Activated CD4-positive, alpha-beta memory T cell treated with anti-CD3 and anti-CD28 coated beads, Interleukin-2, amount 10 ng/mL, durations not matched to agents 7 days and 5 days (primary cell): ENCODE data around the gene NAP1L4. TPM values are rescaled to one million over a fixed set of nuclear protein-coding genes. Genes with fewer than 3 reads are reported as not detected.

Experiments used
- CTCF ChIA-PET: fragments of 350-600 bp; sonication (Branson Sonifier 250); formaldehyde crosslinking; loops from one replicate; lab custom pipeline; 2021; ENCODE audit warnings: antibody characterized with exemption, inconsistent platforms; lab: Charles Lee
- POLR2A ChIA-PET: fragments of 350-600 bp; sonication (Branson Sonifier 250); formaldehyde crosslinking; loops from one replicate; lab custom pipeline; 2021; ENCODE audit warnings: antibody characterized with exemption; lab: Charles Lee
- DNase-seq: peaks from one replicate; pipeline ENCODE4 v3.0.0-alpha.2; 2020
- H3K27ac Mint-ChIP-seq: one replicate; pipeline ENCODE4 v1.8.0; 2021; ENCODE audit warnings: mild to moderate bottlenecking, mixed read lengths
- H3K27me3 Mint-ChIP-seq: one replicate; pipeline ENCODE4 v1.8.0; 2021; ENCODE audit warnings: mixed read lengths
- H3K36me3 Mint-ChIP-seq: one replicate; pipeline ENCODE4 v1.8.0; 2021; ENCODE audit warnings: low read depth, mixed read lengths
- H3K4me1 Mint-ChIP-seq: one replicate; pipeline ENCODE4 v1.8.0; 2021; ENCODE audit warnings: mixed read lengths
- H3K4me3 Mint-ChIP-seq: one replicate; pipeline ENCODE4 v1.8.0; 2021; ENCODE audit warnings: mild to moderate bottlenecking, mixed read lengths
- H3K9me3 Mint-ChIP-seq: one replicate; pipeline ENCODE4 v1.8.0; 2021; ENCODE audit warnings: mixed read lengths
- total RNA-seq, 2 experiments: library from RNA; stranded (reverse); gene quantifications; one replicate each; pipeline ENCODE4 v1.2.3, GENCODE V29; 2021

NAP1L4 gene
- total RNA-seq, 2 experiments from 2014 or later: 299 to 314 TPM

- Mint-ChIP-seq H3K4me1 (peaks cover 30% of the 10 kb centered on the region), H3K36me3 (peaks cover 68% of the 10 kb centered on the region), H3K27me3 (no peaks in the 10 kb centered on the region), H3K9me3 (no peaks in the 10 kb centered on the region), H3K27ac (peak overlapping the region; percentile 72), H3K4me3 (no peak overlapping the region)
- POLR2A ChIA-PET: interaction anchor here (1.0 to 4.1 kb wide), 11 partner anchors 8 to 121 kb away, joined by 3 to 27 read pairs (median 5); partner anchors contain the start of gene NAP1L4
- no peak for DNase-seq
- CTCF ChIA-PET: interaction anchor here (1.3 to 4.2 kb wide), 6 partner anchors 8 to 69 kb away, joined by 4 to 50 read pairs (median 11); no protein-coding TSS in a partner anchor
Measured at GRCh38 chr11:3022300-3022967, 30.3 kb upstream of the NAP1L4 start.

GRCh38 chr11:3021125-3021524 is 29.0 kb upstream of the NAP1L4 start:
- ChIA-PET POLR2A (interaction anchor here (0.9 to 4.1 kb wide), 6 partner anchors 10 to 88 kb away, joined by 3 to 27 read pairs (median 4); partner anchors contain the start of gene NAP1L4), CTCF (interaction anchor here (0.6 to 4.2 kb wide), 12 partner anchors 9 to 133 kb away, joined by 3 to 50 read pairs (median 4); partner anchors contain the start of gene NAP1L4)
- Mint-ChIP-seq H3K9me3 (no peaks in the 10 kb centered on the region), H3K36me3 (peaks cover 70% of the 10 kb centered on the region), H3K4me3 (no peak overlapping the region), H3K27me3 (no peaks in the 10 kb centered on the region), H3K4me1 (peaks cover 41% of the 10 kb centered on the region), H3K27ac (no peak overlapping the region)
- peak; percentile 44 for DNase-seq

DNA sequence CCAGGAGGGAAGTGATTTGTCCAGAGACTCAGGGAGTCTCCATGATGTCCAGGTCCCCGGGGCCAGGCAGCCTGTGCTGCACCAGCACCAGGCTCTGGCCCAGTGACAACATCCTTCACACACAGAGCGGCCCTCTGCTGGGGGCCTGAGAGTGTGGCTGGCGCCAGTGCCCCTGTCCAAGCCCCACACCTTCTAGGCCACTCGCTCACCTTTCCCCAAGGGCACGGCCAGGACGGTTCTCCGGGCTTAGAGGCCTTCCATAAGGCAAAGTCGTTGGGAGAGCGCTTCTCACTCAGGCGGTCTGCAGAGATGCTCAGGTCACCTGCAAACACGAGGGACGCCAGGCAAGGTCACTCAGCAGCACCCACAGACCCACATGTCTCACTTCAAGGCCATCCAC is 27.9 kb upstream of the NAP1L4 start:
- Mint-ChIP-seq H3K4me1 (peaks cover 52% of the 10 kb centered on the region), H3K27ac (no peak overlapping the region), H3K36me3 (peaks cover 73% of the 10 kb centered on the region), H3K27me3 (no peaks in the 10 kb centered on the region), H3K9me3 (no peaks in the 10 kb centered on the region), H3K4me3 (no peak overlapping the region)
- no peak for DNase-seq
- ChIA-PET CTCF (interaction anchor here (1.0 to 4.2 kb wide), 3 partner anchors 45 to 127 kb away, joined by 3 to 50 read pairs (median 3); no protein-coding TSS in a partner anchor), POLR2A (interaction anchor here (2.0 to 4.1 kb wide), 2 partner anchors 30 to 44 kb away, joined by 6 to 27 read pairs; no protein-coding TSS in a partner anchor)

DNA sequence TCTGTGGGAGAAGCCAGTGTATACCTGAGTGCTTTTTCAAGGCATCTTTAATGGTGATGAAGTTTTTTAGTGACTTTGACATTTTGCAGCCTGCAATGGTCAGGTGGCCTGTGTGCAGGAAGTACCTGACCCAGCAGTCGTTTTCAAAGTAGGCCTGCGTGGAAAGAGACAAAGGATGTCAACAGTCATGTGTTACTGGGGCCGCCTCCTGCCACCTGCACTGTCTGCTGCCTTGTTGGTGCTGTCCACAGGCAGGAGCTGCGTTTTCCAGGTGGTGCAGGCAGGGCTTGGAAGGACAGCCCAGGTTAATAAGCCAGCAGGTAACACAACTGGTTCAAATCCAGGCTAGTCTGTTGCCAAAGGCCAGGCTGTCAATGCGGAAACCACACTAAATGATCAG is 26.5 kb upstream of the NAP1L4 start:
- Mint-ChIP-seq H3K9me3 (no peaks in the 10 kb centered on the region), H3K36me3 (peaks cover 79% of the 10 kb centered on the region), H3K27ac (no peak overlapping the region), H3K4me3 (no peak overlapping the region), H3K27me3 (no peaks in the 10 kb centered on the region), H3K4me1 (peaks cover 64% of the 10 kb centered on the region)
- ChIA-PET CTCF (no interaction called here), POLR2A (no interaction called here)
- DNase-seq: no peak

DNA sequence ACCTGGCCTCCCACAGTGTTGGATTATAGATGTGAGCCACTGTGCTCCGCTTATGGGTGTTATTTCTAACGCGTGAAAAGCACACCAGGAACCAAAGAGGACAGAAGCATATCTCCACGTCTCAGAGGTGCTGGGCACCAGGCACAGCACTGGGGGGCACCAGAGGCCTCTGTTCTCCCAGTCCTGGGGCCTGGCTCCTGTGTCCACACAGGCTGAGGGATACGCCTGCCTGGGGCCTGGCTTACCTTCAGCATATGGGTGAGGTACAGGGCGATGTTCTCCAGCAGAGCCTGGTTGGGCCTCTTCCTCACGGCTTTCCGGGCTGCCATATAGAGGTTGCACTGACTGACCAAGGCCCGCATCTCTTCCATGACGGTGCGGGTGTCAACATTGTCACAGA is 24.7 kb upstream of the NAP1L4 start:
- peak overlapping the region; percentile 95 for H3K27ac Mint-ChIP-seq
- no peak for DNase-seq

GRCh38 chr11:3015796-3016195 is 23.7 kb upstream of the NAP1L4 start:
- Mint-ChIP-seq H3K36me3 (peaks cover 75% of the 10 kb centered on the region), H3K27me3 (no peaks in the 10 kb centered on the region), H3K9me3 (no peaks in the 10 kb centered on the region), H3K4me3 (no peak overlapping the region), H3K4me1 (peaks cover 69% of the 10 kb centered on the region), H3K27ac (peak overlapping the region; percentile 95)
- DNase-seq: no peak
- CTCF ChIA-PET: interaction anchor here (1.1 to 4.6 kb wide), 6 partner anchors 16 to 76 kb away, joined by 3 to 46 read pairs (median 14); partner anchors contain the start of gene NAP1L4
- POLR2A ChIA-PET: interaction anchor here (0.8 to 11.8 kb wide), 9 partner anchors 19 to 117 kb away, joined by 3 to 307 read pairs (median 7); partner anchors contain the start of gene NAP1L4

More for the DNA sequence above, 24.7 kb upstream of the NAP1L4 start:
- no peaks in the 10 kb centered on the region for H3K9me3 Mint-ChIP-seq
- peaks cover 62% of the 10 kb centered on the region for H3K4me1 Mint-ChIP-seq
- POLR2A ChIA-PET: interaction anchor here (11.8 kb wide), 1 partner anchor 27 kb away, joined by 307 read pairs; the partner anchor contains the start of gene NAP1L4
- peaks cover 71% of the 10 kb centered on the region for H3K36me3 Mint-ChIP-seq
- H3K4me3 Mint-ChIP-seq: no peak overlapping the region
- CTCF ChIA-PET: interaction anchor here (4.1 to 4.6 kb wide), 2 partner anchors 20 to 41 kb away, joined by 21 to 30 read pairs; no protein-coding TSS in a partner anchor
- no peaks in the 10 kb centered on the region for H3K27me3 Mint-ChIP-seq

- Mint-ChIP-seq H3K9me3 (no peaks in the 10 kb centered on the region), H3K36me3 (peaks cover 75% of the 10 kb centered on the region), H3K4me1 (peaks cover 77% of the 10 kb centered on the region), H3K27me3 (no peaks in the 10 kb centered on the region), H3K4me3 (no peak overlapping the region), H3K27ac (peak overlapping the region; percentile 95)
- ChIA-PET POLR2A (interaction anchor here (0.8 to 11.8 kb wide), 24 partner anchors 8 to 122 kb away, joined by 3 to 307 read pairs (median 6); partner anchors contain the start of genes CARS1 and NAP1L4), CTCF (interaction anchor here (0.9 to 4.6 kb wide), 17 partner anchors 8 to 123 kb away, joined by 3 to 46 read pairs (median 4); partner anchors contain the start of genes CARS1, NAP1L4 and PHLDA2)
- no peak for DNase-seq
Measured at GRCh38 chr11:3014943-3015342, 22.8 kb upstream of the NAP1L4 start.

GRCh38 chr11:3014057-3014938 is 22.2 kb upstream of the NAP1L4 start:
- Mint-ChIP-seq H3K4me1 (peaks cover 84% of the 10 kb centered on the region), H3K9me3 (no peaks in the 10 kb centered on the region), H3K27ac (peak overlapping the region; percentile 95), H3K4me3 (peak overlapping the region; percentile 11), H3K36me3 (peaks cover 76% of the 10 kb centered on the region), H3K27me3 (no peaks in the 10 kb centered on the region)
- POLR2A ChIA-PET: interaction anchor here (0.8 to 11.8 kb wide), 27 partner anchors 8 to 122 kb away, joined by 3 to 307 read pairs (median 6); partner anchors contain the start of genes CARS1 and NAP1L4
- peak; percentile 87 for DNase-seq
- CTCF ChIA-PET: interaction anchor here (0.9 to 4.6 kb wide), 20 partner anchors 9 to 481 kb away, joined by 3 to 46 read pairs (median 4); partner anchors contain the start of genes CARS1, NAP1L4 and PHLDA2

DNA sequence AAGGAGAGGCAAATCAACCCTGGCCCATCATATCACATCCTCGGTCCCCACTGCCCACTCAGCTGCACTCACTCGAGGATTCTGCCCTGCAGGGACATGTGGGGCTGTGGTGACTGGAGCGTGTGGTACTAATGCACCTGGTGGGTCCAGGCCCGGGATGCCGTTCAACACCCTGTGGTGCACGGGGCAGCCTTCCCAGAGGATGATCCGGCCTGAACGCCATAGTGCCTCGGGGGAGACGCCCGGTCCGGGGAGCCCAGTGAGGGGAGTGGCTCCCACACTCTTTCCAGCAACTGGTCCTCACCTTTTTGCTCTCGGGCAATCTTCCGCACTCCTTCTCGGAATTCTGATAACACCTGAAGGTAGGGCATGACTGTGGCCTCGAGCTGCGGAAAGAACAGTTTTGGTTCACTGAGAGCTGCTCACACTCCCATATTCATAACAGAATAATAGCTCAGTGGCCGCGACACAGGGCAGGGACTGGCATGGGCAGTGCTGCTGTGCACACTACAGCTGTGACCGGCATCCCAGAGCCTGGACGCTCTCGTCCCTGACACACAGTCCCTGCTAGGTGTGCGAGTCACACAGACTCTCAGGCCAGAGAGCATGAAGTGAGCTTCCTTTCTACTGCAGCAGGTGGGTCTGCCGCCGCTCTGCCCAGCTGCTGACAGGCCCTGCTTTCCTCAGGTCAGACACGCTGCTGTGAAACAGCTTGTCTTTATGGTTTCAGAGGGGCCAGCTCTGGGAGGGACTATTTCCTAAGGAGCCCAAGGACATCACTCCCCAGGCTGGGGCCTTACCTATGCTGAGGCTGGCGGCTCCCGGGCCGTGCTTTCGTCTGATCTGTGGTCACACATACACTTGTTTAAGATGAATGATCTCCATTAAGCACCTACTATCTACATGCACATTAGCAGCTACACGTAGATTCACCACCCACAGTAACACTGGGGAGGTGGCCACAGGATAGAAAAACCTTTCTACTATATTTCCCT is 20.1 kb upstream of the NAP1L4 start:
- H3K36me3 Mint-ChIP-seq: peaks cover 73% of the 10 kb centered on the region

DNA sequence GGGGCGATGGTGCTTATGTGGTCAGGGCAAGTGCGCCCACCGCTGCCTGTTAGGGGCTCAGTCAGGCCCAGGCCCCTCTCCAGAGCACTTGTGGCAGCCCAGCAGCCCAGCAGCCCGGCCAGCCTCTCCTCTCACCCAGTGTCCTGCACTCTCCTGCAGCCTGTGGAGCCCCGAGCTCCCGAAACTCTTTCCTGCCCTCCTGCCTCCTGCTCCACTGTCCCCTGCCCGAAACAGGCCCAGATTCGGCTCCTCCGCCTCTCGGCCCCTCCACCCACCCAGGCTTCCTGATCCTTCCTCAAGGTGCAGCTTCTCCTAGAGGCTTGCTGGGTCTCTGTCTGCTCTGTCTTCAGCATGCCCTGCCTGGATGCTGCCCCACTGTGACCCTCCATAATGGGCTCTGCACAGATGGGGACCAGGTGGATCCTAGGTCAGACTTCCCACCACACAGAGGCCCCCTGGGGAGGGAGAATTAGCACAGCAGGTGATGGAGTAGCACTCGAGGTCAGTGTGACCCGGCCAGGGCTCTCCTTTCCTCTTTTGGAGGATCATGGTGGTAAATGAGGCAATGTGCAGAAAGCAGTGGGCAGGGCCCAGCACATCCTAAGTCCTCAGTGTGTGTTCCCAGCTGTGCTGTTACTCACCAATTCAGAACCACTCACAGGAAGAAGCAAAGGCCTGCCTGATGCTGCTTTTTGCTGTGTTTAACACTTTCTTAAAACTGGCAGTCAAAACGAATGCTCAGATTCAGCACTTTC is 18.6 kb upstream of the NAP1L4 start:
- Mint-ChIP-seq H3K36me3 (peaks cover 73% of the 10 kb centered on the region), H3K4me3 (no peak overlapping the region), H3K27ac (peak overlapping the region; percentile 93), H3K4me1 (peaks cover 73% of the 10 kb centered on the region), H3K9me3 (no peaks in the 10 kb centered on the region), H3K27me3 (no peaks in the 10 kb centered on the region)
- DNase-seq: peak; percentile 45
- ChIA-PET POLR2A (interaction anchor here (1.1 to 11.8 kb wide), 4 partner anchors 10 to 47 kb away, joined by 3 to 307 read pairs (median 4); partner anchors contain the start of genes CARS1 and NAP1L4), CTCF (interaction anchor here (1.3 kb wide), 1 partner anchor 35 kb away, joined by 3 read pairs; no protein-coding TSS in a partner anchor)

More for the DNA sequence above, 20.1 kb upstream of the NAP1L4 start:
- Mint-ChIP-seq H3K4me1 (peaks cover 86% of the 10 kb centered on the region), H3K27me3 (no peaks in the 10 kb centered on the region), H3K9me3 (no peaks in the 10 kb centered on the region), H3K27ac (peak overlapping the region; percentile 93), H3K4me3 (no peak overlapping the region)
- no peak for DNase-seq
- ChIA-PET CTCF (interaction anchor here (1.0 to 4.6 kb wide), 7 partner anchors 9 to 80 kb away, joined by 3 to 46 read pairs (median 4); partner anchors contain the start of gene NAP1L4), POLR2A (interaction anchor here (1.1 to 11.8 kb wide), 5 partner anchors 9 to 37 kb away, joined by 3 to 307 read pairs (median 4); partner anchors contain the start of gene NAP1L4)
